Measurements from ENCODE around the gene ICAM4.
"Not testable (repeated sequence)": the region's sequence is repeated elsewhere in the genome, so short reads cannot be mapped to it uniquely, and the experiment has no call there.

ICAM4 gene

DNA sequence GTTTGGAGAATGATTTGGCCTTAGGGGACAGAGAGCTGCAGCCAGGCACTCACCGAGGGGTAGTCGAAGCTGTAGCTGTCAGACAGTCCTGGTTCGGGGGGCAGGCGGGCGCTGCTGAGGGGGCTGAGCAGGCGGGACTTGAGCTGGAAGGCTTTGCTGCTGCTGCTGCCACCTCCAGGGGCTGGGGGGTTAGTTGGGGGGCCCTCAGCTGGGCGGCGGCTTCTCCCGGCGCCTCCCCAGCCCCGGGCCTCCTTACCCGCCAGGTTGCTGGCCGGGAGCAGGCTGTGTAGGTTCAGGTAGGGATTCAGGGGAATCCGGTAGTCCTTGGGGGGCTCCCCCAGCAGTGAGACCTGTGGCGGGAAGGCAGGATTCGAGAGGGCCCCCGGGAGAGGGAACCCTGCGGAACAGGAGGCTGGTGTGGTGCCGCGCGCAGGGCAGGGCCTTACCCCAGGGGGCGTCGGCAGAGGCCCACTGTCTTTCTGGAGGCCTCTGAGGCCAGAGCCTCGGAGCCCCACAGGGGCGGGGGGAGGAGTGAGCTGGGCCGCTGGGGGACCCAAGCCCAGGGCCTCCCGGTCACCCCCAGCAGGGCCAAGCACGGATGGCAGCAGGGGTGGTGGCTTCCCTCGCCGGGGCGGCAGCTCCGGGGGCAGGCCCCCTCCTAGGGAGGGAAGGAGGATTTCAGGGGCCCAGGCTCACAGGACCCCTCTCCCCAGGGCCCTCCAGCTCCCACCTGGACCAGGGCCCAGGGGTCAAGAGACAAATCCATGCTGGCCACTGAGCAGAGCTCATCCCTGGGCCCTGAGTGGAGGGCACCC lies 34.1 kb downstream of the ICAM4 start:
- DNase-seq = no peak

DNA sequence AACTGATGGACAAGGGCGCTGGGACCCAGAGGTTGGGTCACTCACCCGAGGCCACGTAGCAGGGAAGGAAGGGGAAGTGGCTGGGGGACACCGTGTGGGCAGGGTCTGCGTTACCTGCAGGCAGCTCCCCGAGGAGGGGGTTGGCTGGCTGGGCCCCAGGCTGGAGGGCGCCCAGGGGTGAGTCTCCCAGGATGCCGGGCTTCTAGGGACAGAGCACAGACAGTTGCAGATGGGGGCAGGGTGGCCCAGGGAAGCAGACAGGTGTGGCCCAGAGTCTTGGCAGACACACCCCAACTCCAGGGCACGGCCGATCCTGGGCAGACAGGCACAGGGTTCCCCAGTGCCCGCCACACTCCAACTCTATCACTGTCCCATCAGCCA lies 34.7 kb downstream of the ICAM4 start:
- no peak for DNase-seq

DNA sequence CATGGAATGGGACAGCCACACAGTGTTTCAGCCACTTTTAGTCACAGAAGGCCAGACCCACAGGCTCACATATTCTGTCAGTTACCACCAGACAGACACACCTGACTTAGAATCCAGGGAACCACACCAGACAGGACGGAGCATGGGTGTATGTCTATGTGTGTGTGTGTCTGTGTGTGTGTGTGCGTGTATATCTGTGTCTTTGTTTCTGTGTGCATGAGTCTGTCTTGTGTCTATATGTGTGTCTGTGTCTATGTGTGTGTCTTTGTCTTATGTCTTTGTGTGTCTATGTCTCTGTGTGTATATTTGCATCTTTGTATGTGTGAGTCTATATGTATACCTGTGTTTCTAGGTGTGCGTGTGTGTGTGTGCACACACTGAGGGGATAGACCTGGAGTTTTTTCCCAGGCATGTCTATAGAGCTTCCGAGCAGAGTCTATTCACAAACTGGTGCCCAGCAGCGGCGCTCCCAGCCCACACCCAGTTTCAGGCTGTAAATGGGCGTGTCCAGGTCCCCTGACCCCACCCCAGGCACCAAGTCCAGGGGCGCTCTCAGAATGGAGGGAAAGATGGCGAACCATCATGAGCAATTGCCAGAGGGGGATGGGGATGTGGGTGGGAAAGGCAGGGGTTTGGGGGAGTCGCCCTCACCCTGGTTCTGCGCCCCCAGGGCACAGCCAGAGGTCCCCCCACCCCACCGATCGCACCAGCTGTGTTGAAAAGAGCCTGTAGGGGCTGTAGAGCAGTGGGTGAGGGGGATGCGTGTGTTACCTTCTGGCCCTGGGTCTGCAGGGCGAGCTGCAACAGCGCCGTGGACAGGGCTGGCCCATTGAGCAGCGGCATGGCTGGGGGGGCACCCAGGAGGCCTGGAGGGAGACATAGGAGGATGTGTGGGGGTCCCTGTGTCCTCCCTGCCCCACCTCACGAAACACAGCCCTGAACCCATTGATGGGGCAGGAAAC lies 35.4 kb downstream of the ICAM4 start:
- no peak for DNase-seq

DNA sequence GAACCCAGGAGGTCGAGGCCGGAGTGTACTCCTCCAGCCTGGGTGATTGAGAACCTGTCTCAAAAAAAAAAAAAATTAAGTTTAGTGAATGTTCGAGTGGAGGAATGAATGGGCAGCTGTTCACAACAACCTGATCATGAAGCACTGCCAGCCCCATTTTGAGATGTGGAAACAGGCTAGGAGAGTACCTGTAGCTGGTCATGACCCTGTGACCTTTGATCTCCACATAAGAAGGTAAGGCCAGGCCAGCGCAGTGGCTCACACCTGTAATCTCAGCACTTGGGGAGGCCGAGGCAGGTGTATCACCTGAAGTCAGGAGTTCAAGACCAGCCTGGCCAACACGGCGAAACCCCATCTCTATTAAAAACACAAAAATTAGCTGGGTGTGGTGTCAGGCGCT lies 39.0 kb downstream of the ICAM4 start:
- DNase-seq = no peak

DNA sequence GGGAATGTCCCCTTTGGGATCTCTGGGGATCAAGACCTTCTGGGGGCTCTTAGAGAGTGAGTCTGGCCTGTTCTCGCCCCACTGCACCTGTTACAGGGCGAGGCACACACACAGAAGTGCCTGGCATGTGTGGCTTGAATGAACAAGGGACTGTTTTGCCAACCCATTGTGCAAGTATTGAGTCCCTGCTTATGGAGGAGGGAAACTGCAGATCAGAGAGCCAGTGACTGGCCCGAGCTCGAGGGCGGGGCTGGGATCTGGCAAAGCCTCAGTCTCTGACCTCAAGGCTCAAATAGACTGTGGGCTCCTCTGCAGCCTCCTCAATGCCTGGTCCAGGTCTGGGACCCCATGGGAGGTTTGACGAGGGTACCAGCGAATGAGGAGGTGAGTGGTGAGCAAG lies 41.0 kb downstream of the ICAM4 start:
- no peak for DNase-seq

DNA sequence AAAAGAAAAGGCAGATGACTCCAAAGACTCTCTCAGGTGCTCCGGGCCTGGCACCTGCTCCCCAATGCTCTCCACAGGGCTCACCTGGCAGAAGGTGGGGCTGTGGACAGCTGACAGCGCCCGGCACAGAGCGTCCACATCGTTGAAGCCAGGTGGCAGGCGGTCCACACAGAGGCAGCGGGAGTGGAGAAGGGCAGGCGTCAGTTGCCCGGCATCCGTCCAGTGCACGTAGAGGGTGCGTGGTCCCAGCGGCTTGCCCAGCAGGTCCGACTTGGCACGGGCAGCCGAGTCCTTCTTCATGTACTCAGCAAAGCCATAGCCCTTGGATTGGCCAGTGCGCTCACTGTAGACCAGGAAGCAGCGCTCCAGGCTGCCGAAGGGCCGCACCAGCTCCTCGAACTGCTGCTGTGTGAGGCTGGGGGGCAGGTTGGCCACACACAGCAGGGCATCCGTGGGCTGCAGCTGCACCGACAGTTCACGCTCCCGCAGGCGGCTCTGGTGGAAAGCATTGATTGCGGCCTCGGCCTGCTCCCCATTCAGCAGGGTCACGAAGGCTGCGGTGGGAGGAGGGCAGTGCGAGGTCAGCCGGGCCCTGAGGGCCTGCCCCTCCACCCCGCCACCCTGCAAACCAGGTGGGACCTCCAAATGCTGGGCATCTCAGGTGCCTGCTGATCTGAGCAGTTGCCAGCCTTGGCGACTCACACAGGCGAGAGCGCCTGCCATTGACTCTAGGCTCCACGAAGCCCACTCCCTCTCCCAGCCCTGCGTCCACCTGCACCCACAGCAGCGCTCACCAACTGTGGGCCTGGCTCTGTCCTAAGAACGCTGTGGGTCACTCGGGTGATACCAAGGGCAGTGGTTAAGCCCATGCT lies 42.0 kb downstream of the ICAM4 start:
- DNase-seq = no peak

DNA sequence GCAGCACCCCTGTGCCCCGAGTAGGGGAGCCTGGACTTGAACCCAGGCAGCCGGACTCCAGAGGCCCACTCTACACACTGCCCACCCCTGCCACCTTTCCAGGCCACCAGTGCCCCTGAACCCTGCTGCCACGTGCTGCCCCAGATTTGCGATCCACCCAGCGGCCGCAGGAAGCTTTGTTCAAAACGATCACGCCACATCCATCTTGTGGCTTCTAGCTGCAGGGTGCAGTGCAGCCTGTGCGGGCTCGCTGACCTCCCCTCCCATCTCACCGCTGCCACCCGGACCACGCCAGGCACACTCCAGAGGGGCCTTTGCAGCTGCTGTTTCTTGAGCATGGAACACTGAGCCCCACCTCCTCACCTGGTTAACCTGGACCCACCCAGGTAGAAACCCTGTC lies 42.8 kb downstream of the ICAM4 start:
- no peak for DNase-seq

DNA sequence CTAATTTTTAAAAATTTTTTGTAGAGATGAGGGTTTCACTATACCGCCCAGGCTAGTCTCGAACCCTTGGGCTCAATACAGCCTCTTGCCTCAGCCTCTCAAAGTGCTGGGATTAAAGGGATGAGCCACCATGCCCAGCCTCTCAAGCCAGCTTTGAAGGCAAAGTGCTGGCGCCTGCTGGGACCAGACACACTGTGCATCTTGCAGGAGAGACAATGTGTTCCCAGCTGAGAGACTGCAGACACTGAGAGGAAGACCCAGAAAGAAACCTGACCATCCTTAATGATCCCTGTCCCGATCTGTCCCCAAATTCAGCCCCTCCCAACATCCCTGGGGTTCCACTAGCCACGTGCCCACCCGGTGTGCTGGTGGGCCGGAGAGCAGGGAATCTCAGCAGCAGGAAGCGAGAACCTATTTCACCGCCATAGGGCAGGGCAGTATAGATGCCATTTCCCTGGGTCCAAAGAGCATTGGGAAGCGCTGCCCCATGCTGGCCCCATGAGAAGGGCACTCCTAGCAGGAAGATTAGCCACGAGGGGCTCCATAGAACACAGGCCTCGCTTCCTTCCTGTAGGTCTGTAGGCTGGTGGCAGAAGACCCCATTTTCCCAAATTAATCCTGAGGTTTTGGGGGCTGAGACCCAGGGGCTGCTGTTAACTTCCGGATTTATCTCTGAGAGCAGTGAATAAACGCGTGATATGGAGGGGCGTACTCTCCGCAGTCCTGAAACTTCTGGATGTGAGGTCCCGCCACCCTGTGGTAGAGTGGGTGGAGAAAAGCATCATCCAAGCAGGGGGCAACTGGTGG lies 45.6 kb downstream of the ICAM4 start:
- no peak for DNase-seq

DNA sequence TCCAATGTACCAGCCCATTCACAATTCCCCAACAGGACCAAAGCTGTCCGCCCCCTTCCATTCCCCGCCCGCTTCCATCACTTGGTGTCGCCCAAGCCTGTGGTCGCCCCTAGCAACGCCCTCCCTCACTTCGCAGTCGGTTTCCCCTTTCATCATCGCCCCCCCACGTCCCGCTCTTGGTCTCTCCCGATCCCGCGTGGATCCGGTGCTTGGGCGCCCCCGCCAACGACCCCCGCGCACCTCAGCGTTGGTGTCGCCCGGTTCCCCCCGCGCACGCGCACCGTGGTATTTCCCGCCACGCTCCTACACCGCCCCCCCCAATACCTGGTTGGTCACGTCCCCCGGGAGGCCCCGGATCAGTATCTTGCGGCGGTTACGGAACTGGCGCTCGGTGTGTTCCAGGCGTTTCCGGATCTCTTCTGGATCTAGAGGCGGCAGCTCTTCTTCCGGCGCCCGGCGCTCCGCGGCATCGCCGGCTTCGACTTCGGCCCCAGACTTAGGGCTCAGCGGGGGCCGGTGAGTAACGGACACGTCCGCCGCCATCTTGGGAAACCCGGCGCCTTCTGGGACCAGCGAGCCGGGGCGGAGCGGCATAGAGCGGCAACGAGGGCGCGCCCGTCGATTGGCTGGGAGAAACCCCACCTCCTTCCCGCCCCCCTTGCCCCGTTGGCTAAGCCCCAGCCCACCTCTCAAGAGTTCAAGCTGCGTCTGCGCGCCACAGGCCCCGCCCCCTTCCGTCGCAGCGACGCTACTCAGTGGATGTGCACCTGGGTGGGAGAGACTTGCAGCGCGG lies 46.4 kb downstream of the ICAM4 start, which contains the start of gene RAVER1:
TSS of gene RAVER1 (minus strand) at position 565 of the 793 bp plus-strand sequence. CDS start at position 543, 22 bp downstream.
- peak; percentile 88 for DNase-seq

DNA sequence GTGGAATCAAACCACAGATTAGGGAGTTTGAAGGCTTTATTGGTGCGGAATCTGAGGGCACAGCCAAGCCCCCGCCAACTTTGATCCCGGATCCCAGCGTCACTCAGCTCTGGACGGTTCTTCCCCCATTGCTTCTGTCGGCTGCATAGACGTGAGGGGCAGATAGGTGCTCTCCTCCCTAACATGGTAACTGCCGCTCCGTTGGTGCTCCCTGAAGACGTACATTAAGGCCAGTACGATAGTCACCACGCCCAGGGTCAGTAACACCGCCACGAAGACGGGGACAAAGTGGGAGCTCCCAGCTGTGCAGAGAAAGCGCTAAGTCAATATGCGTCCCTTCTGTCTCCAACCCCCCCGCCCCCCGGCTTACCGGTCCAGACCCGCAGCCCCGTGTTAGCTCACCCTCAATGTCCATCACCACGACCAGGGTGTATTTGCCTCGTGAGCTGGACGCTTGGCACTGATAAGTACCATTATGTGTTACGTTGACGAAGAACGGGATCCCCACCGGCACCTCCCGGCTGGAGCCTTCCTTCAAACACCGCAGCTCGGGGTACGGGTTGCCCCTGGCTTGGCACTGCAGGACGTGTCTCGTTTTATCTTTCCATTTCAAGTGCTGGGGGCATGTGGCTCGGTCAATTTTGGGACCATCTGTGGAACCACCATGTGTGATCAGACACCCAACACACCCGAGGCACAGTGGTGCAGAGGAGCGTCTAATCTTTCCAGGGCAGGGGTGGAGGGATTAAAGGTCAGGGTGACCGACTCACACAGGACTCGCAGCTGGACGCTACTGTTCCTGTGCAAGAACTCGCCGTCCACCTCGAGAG lies 47.2 kb downstream of the ICAM4 start:
- DNase-seq = no peak

DNA sequence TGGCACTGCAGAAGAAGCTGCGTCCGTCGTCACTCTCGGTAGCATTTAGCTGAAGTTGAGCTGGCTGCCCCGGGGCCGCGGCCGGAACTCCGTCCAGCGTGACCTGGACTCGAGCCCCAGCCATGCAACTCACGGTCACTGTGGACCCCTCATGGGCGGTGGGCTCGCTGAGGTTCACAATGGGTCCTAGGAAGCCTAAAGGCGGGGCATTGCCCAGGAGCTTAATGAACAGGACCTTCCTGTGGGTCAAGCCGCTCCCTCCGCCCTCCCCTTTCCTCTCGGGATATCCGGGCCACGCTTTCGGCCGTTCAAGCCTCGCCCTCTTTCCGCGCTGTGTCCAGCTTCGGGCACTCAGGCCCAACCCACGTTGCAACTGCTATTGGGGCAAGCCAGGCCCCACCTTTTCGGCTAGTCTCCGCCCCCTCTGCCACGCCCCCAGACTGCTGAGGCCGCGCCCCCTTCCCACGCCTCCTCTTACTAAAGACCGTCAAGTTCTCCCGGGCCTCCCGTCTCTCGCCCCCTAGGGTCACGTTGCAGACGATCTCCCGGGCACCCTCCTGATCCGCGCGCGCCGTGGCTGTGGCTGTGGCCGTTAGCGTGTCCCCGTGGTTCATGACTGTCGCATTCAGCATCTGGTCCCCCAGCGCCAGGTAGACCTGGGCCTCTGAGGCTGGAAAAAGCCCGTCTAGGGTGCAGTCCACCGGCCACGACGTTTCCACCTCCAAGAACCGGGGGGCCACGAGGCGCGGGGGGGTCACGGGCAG lies 48.0 kb downstream of the ICAM4 start:
- peak; percentile 53 for DNase-seq

DNA sequence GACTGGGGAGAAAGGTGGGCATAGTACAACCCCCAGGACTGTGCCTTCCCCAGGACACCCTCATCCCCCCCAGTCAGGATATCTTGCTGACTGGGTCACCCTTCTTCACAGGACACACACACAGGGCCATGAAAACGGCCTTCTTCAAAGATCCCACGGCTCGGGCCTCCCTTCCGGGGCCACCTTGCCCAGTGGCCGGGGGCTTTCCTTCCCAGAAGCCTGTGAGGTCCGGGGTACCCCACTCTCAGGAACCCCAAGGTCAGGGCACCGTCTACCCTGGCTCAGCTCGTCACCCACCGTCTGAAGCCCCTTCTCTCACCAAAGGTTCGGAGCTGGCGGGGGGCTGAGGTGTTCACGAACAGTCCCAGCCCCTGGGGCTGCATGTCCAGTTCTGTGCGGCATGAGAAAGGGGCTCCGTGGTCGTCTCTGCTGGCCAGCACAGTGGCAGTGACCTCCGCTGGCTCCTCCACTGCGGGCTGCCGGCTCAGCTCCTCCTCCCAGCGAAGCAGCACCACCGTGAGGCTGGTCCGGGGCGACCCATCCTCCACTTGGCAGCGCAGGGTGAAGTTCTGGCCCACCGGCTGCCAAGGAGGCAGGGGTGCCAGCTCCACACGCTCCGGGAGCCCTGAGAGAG lies 48.7 kb downstream of the ICAM4 start:
- DNase-seq = no peak

DNA sequence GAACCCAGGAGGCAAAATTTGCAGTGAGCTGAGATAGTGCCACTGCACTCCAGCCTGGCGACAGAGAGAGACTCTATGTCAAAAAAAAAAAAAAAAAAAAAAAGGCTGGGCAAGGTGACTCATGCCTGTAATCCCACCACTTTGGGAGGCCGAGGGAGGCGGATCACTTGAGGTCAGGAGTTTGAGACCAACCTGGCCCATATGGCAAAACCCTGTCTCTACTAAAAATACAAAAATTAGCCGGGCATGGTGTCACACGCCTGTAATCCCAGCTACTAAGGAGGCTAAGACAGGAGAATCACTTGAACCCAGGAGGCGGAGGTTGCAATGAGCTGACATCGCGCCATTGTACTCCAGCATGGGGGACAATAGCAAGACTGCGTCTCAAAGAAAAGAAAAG lies 50.0 kb downstream of the ICAM4 start:
- not testable (repeated sequence) for DNase-seq
